ENCODE data around the gene C5. TPM values are rescaled to one million over a fixed set of nuclear protein-coding genes. Genes with fewer than 3 reads are reported as not detected.

C5 gene
- total and polyA plus RNA-seq, 2 donors (not counting 1 experiment from before 2014, with no cell fraction given) = 1.9 to 7.3 TPM

- DNase-seq (ENCODE audit: low read depth in 2 of 2) = no peak
- H2AFZ ChIP-seq (ENCODE audit: low read length) = no peak overlapping the region
- TF ChIP-seq CTCF (conservative IDR thresholded peaks at IDR 0.05 in 1 of 2, IDR thresholded peaks at IDR 0.05 in 1 of 2; ENCODE audit: low read depth in 1 of 2, low read length in 2 of 2) (no peak), EZH2 (IDR thresholded peaks at IDR 0.05; ENCODE audit: low read length, missing control alignments) (no peak)
- no peaks in the 10 kb centered on the region for H4K20me1 ChIP-seq (ENCODE audit: control insufficient read depth, extremely low read depth, insufficient read depth, low read length)
- H3K36me3 ChIP-seq (ENCODE audit: control insufficient read depth, insufficient read depth, low read length) = no peaks in the 10 kb centered on the region
- H3K9ac ChIP-seq (ENCODE audit: insufficient read depth, low read length) = no peak overlapping the region
- no peaks in the 10 kb centered on the region for H3K9me3 ChIP-seq (ENCODE audit: control insufficient read depth, insufficient read depth, low read depth, low read length)
- H3K4me3 ChIP-seq (replicated peaks in 1 of 4; ENCODE audit: control extremely low read depth in 1 of 4, insufficient read depth in 1 of 4, low read depth in 3 of 4, low read length in 4 of 4) = no peak overlapping the region
- no peaks in the 10 kb centered on the region for H3K4me1 ChIP-seq (ENCODE audit: control insufficient read depth, extremely low read depth, insufficient read depth, low read length)
- no peak overlapping the region for H3K4me2 ChIP-seq (ENCODE audit: extremely low read depth, insufficient read depth, low read length)
- H3K79me2 ChIP-seq (ENCODE audit: control insufficient read depth, insufficient read depth, low read length) = no peaks in the 10 kb centered on the region
- H3K27ac ChIP-seq (ENCODE audit: insufficient read depth, low read length) = no peak overlapping the region
- no peaks in the 10 kb centered on the region for H3K27me3 ChIP-seq (ENCODE audit: control insufficient read depth, insufficient read depth, low read length)
Measured at GRCh38 chr9:121067640-121068039, 17.6 kb upstream of the C5 start.

- no peak overlapping the region for H3K4me3 ChIP-seq (replicated peaks in 1 of 4; ENCODE audit: control extremely low read depth in 1 of 4, insufficient read depth in 1 of 4, low read depth in 3 of 4, low read length in 4 of 4)
- H3K4me2 ChIP-seq (ENCODE audit: extremely low read depth, insufficient read depth, low read length) = no peak overlapping the region
- DNase-seq (ENCODE audit: low read depth in 2 of 2) = no peak
- no peaks in the 10 kb centered on the region for H3K4me1 ChIP-seq (ENCODE audit: control insufficient read depth, extremely low read depth, insufficient read depth, low read length)
- H3K9ac ChIP-seq (ENCODE audit: insufficient read depth, low read length) = no peak overlapping the region
- H3K9me3 ChIP-seq (ENCODE audit: control insufficient read depth, insufficient read depth, low read depth, low read length) = no peaks in the 10 kb centered on the region
- H4K20me1 ChIP-seq (ENCODE audit: control insufficient read depth, extremely low read depth, insufficient read depth, low read length) = no peaks in the 10 kb centered on the region
- H3K79me2 ChIP-seq (ENCODE audit: control insufficient read depth, insufficient read depth, low read length) = no peaks in the 10 kb centered on the region
- H3K36me3 ChIP-seq (ENCODE audit: control insufficient read depth, insufficient read depth, low read length) = no peaks in the 10 kb centered on the region
- no peak for TF ChIP-seq EZH2 (IDR thresholded peaks at IDR 0.05; ENCODE audit: low read length, missing control alignments)
- TF ChIP-seq CTCF (conservative IDR thresholded peaks at IDR 0.05 in 1 of 2, IDR thresholded peaks at IDR 0.05 in 1 of 2; ENCODE audit: low read depth in 1 of 2, low read length in 2 of 2) = no peak
- no peak overlapping the region for H2AFZ ChIP-seq (ENCODE audit: low read length)
- no peaks in the 10 kb centered on the region for H3K27me3 ChIP-seq (ENCODE audit: control insufficient read depth, insufficient read depth, low read length)
- H3K27ac ChIP-seq (ENCODE audit: insufficient read depth, low read length) = no peak overlapping the region
Measured at GRCh38 chr9:121066850-121067249, 16.8 kb upstream of the C5 start.

GRCh38 chr9:121059998-121060636 is 10.0 kb upstream of the C5 start:
- H3K4me2 ChIP-seq (ENCODE audit: extremely low read depth, insufficient read depth, low read length) = peak overlapping the region; percentile 52

More at GRCh38 chr9:121059998-121060636, 10.0 kb upstream of the C5 start:
- no peak overlapping the region for H3K9ac ChIP-seq (ENCODE audit: insufficient read depth, low read length)
- TF ChIP-seq EZH2 (IDR thresholded peaks at IDR 0.05; ENCODE audit: low read length, missing control alignments) = no peak
- peak; percentile 68 to 79 for TF ChIP-seq CTCF (conservative IDR thresholded peaks at IDR 0.05 in 1 of 2, IDR thresholded peaks at IDR 0.05 in 1 of 2; ENCODE audit: low read depth in 1 of 2, low read length in 2 of 2)
- no peaks in the 10 kb centered on the region for H3K79me2 ChIP-seq (ENCODE audit: control insufficient read depth, insufficient read depth, low read length)
- no peaks in the 10 kb centered on the region for H3K27me3 ChIP-seq (ENCODE audit: control insufficient read depth, insufficient read depth, low read length)
- H3K4me1 ChIP-seq (ENCODE audit: control insufficient read depth, extremely low read depth, insufficient read depth, low read length) = no peaks in the 10 kb centered on the region
- no peaks in the 10 kb centered on the region for H3K9me3 ChIP-seq (ENCODE audit: control insufficient read depth, insufficient read depth, low read depth, low read length)
- H3K27ac ChIP-seq (ENCODE audit: insufficient read depth, low read length) = no peak overlapping the region
- peak overlapping the region; percentile 75 for H2AFZ ChIP-seq (ENCODE audit: low read length)
- H3K4me3 ChIP-seq (replicated peaks in 1 of 4; ENCODE audit: control extremely low read depth in 1 of 4, insufficient read depth in 1 of 4, low read depth in 3 of 4, low read length in 4 of 4) = no peak overlapping the region
- H3K36me3 ChIP-seq (ENCODE audit: control insufficient read depth, insufficient read depth, low read length) = no peaks in the 10 kb centered on the region
- DNase-seq (ENCODE audit: low read depth in 2 of 2) = peak; percentile 62 to 83
- H4K20me1 ChIP-seq (ENCODE audit: control insufficient read depth, extremely low read depth, insufficient read depth, low read length) = no peaks in the 10 kb centered on the region

All from fibroblast of lung (primary cell).